ENCODE measurements around the gene PEBP1. TPM values are rescaled to one million over a fixed set of nuclear protein-coding genes. Genes with fewer than 3 reads are reported as not detected.

Gene PEBP1
- total and polyA plus RNA-seq, 2 of the 8 experiments (the other 6 are each of a cell fraction or from before 2014, with no cell fraction given) = 444 to 622 TPM

DNA sequence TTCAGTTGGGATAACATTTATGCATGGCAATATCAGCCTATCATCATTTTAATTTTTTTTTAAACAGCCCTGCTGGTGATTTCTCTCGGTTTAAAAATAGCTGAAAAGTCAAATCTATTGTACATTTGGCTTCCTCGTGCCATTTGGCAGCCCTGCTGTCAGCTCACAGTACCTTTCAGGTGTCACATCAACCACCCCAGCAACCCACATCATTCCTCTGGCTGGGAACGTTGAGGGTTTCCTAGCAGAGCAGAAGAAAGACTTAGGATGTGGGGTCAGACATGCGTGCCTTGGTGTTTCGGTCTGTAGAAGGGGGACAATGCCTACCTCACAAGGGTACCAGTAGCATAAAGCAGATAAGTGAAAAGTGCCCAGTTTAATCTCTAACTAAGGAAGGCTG lies 15.8 kb downstream of the PEBP1 start:
- H2BK20ac ChIP-seq (ENCODE audit: low read length) = no peak overlapping the region
- H4K8ac ChIP-seq (ENCODE audit: extremely low read depth, insufficient read depth, low read length) = no peak overlapping the region
- no peak overlapping the region for H3K23ac ChIP-seq (ENCODE audit: insufficient read length)
- no peaks in the 10 kb centered on the region for H3K4me1 ChIP-seq (replicated peaks in 1 of 4; ENCODE audit: control insufficient read depth in 3 of 4, insufficient read depth in 4 of 4, low read length in 3 of 4)
- no peaks in the 10 kb centered on the region for H3K79me2 ChIP-seq (ENCODE audit: control insufficient read depth in 1 of 2, insufficient read depth in 2 of 2, low read length in 2 of 2)
- H3K36me3 ChIP-seq (ENCODE audit: control insufficient read depth in 2 of 4, insufficient read depth in 4 of 4, low read length in 3 of 4) = peaks cover 0 to 17% (median under 1%) of the 10 kb centered on the region in 4 experiments; a peak in 2 of 8 replicates
- no peak overlapping the region for H2BK15ac ChIP-seq (ENCODE audit: low read length)
- no peak overlapping the region for H2BK12ac ChIP-seq (ENCODE audit: low read depth, low read length)
- H3K4me2 ChIP-seq (ENCODE audit: insufficient read depth in 1 of 2, low read depth in 2 of 2, low read length in 2 of 2) = no peak overlapping the region
- no peak overlapping the region for H3K56ac ChIP-seq (replicated peaks; ENCODE audit: insufficient read length, low read depth, low read length)
- H3K23me2 ChIP-seq (ENCODE audit: low read depth, low read length) = no peaks in the 10 kb centered on the region
- no peak overlapping the region for H3K18ac ChIP-seq (ENCODE audit: extremely low read depth, low read length)
- no peak overlapping the region for H2AFZ ChIP-seq (ENCODE audit: low read length)
- H4K20me1 ChIP-seq (replicated peaks in 1 of 2; ENCODE audit: control insufficient read depth in 1 of 2, insufficient read depth in 2 of 2, low read length in 2 of 2) = no peaks in the 10 kb centered on the region
- no peak overlapping the region for H2BK120ac ChIP-seq (replicated peaks; ENCODE audit: low read depth, low read length)
- no peak overlapping the region for H4K5ac ChIP-seq (ENCODE audit: insufficient read length, low read depth, low read length)
- H2AK5ac ChIP-seq (ENCODE audit: low read depth, low read length) = no peak overlapping the region
- H3K14ac ChIP-seq (ENCODE audit: insufficient read length) = no peak overlapping the region
- no peak for FAIRE-seq
- no peak overlapping the region for H3K27ac ChIP-seq (ENCODE audit: low read depth, low read length)
- H2BK5ac ChIP-seq (ENCODE audit: low read depth, low read length) = no peak overlapping the region
- ChIA-PET CTCF (ENCODE audit: partially characterized antibody) (interaction anchor here (1.1 to 5.2 kb wide), 4 partner anchors 12 to 87 kb away, joined by 4 to 37 read pairs (median 9); no protein-coding TSS in a partner anchor), POLR2A (ENCODE audit: partially characterized antibody) (interaction anchor here (0.9 to 9.3 kb wide), 5 partner anchors 9 to 32 kb away, joined by 3 to 83 read pairs (median 4); no protein-coding TSS in a partner anchor)
- DNase-seq (ENCODE audit: low read depth in 1 of 2, low spot score in 2 of 2) = no peak
- no peaks in the 10 kb centered on the region for H3K9me3 ChIP-seq (ENCODE audit: insufficient read depth in 2 of 2, low read depth in 1 of 2, low read length in 1 of 2)
- H3K4me3 ChIP-seq (ENCODE audit: extremely low read depth in 1 of 4, insufficient read depth in 2 of 4, low read depth in 3 of 4, low read length in 4 of 4) = no peak overlapping the region
- 95% methylated on average over 5 of the region's 5 CpGs; no CpG with 5 or more reads in 1 of the 2 experiments for WGBS, 2 experiments (ENCODE audit: extremely low coverage in 1 of 2, insufficient coverage in 1 of 2, insufficient read length in 1 of 2, insufficient replicate concordance in 2 of 2, low coverage in 1 of 2, low lambda C conversion rate in 2 of 2, missing lambda C conversion rate in 1 of 2)
- no peaks in the 10 kb centered on the region for H3K27me3 ChIP-seq (replicated peaks in 1 of 4; ENCODE audit: control insufficient read depth in 3 of 4, extremely low read depth in 1 of 4, insufficient read depth in 3 of 4, low read length in 3 of 4)
- no peak overlapping the region for H4K91ac ChIP-seq (replicated peaks; ENCODE audit: insufficient read length, low read length)
- H3K79me1 ChIP-seq (ENCODE audit: low read depth, low read length) = no peaks in the 10 kb centered on the region
- H3K9ac ChIP-seq (replicated peaks in 1 of 4; ENCODE audit: extremely low read depth in 1 of 4, low read depth in 3 of 4, low read length in 3 of 4) = no peak overlapping the region
- H3K4ac ChIP-seq (replicated peaks; ENCODE audit: insufficient read length, low read depth, low read length) = no peak overlapping the region
- TF ChIP-seq, protein P1, sequence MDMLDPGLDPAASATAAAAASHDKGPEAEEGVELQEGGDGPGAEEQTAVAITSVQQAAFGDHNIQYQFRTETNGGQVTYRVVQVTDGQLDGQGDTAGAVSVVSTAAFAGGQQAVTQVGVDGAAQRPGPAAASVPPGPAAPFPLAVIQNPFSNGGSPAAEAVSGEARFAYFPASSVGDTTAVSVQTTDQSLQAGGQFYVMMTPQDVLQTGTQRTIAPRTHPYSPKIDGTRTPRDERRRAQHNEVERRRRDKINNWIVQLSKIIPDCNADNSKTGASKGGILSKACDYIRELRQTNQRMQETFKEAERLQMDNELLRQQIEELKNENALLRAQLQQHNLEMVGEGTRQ (IDR thresholded peaks at IDR 0.05; ENCODE audit: low read length) = no peak
- TF ChIP-seq JUN (IDR thresholded peaks at IDR 0.05; ENCODE audit: low read depth, low read length) = no peak
- no peak for TF ChIP-seq SUZ12 (IDR thresholded peaks at IDR 0.05; ENCODE audit: low read length)
- no peak for TF ChIP-seq TEAD4 (IDR thresholded peaks at IDR 0.05; ENCODE audit: low read depth, low read length)
- no peak for TF ChIP-seq RXRA (IDR thresholded peaks at IDR 0.05; ENCODE audit: insufficient read depth, low read depth, low read length)
- TF ChIP-seq BRCA1 (IDR thresholded peaks at IDR 0.05; ENCODE audit: low read depth, low read length) = no peak
- TF ChIP-seq, protein P2, sequence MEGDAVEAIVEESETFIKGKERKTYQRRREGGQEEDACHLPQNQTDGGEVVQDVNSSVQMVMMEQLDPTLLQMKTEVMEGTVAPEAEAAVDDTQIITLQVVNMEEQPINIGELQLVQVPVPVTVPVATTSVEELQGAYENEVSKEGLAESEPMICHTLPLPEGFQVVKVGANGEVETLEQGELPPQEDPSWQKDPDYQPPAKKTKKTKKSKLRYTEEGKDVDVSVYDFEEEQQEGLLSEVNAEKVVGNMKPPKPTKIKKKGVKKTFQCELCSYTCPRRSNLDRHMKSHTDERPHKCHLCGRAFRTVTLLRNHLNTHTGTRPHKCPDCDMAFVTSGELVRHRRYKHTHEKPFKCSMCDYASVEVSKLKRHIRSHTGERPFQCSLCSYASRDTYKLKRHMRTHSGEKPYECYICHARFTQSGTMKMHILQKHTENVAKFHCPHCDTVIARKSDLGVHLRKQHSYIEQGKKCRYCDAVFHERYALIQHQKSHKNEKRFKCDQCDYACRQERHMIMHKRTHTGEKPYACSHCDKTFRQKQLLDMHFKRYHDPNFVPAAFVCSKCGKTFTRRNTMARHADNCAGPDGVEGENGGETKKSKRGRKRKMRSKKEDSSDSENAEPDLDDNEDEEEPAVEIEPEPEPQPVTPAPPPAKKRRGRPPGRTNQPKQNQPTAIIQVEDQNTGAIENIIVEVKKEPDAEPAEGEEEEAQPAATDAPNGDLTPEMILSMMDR (IDR thresholded peaks at IDR 0.05; ENCODE audit: control extremely low read depth in 1 of 3, insufficient read depth in 1 of 3, low read depth in 1 of 3, low read length in 3 of 3) = no peak
- TF ChIP-seq SP1 (IDR thresholded peaks at IDR 0.05; ENCODE audit: low read depth, low read length) = no peak
- no peak for TF ChIP-seq HDAC6 (IDR thresholded peaks at IDR 0.05; ENCODE audit: low read depth, low read length)
- TF ChIP-seq KDM1A (IDR thresholded peaks at IDR 0.05; ENCODE audit: borderline replicate concordance, low read length) = no peak
- TF ChIP-seq RFX5 (IDR thresholded peaks at IDR 0.05; ENCODE audit: borderline replicate concordance, low read depth, low read length) = no peak
